PC-3 (cell line): ENCODE measurements around the gene USP34.

ENCODE experiments used
- CTCF ChIP-seq: fragments of 300-600 bp; sonication (generic); conservative IDR thresholded peaks from 2 replicates; pipeline ENCODE4 v1.5.1; 2017; ENCODE audit warnings: antibody characterized with exemption, low read depth, mild to moderate bottlenecking, low read length
- EZH2 ChIP-seq: fragments of 300-600 bp; sonication (generic); IDR thresholded peaks from one replicate; pipeline ENCODE4 v1.6.1; 2017; ENCODE audit warnings: antibody characterized with exemption, mild to moderate bottlenecking, low read length; ENCODE audit not compliant: unreplicated experiment
- EZH2phosphoT487 ChIP-seq: fragments of 300-600 bp; sonication (generic); IDR thresholded peaks from 2 replicates; pipeline ENCODE4 v1.6.1; 2018; ENCODE audit warnings: mild to moderate bottlenecking, antibody characterized with exemption, low read length, borderline replicate concordance

- no peak for TF ChIP-seq CTCF
- no peak for TF ChIP-seq EZH2
- TF ChIP-seq EZH2phosphoT487 = no peak
Observed at GRCh38 chr2:61520261-61520660, 49.4 kb upstream of the USP34 start.
